ENCODE results near the gene SLC8A2.
"Not testable (repeated sequence)": the region's sequence is repeated elsewhere in the genome, so short reads cannot be mapped to it uniquely, and the experiment has no call there.

SLC8A2 gene

GRCh38 chr19:47421844-47422395 lies 49.8 kb downstream of the SLC8A2 start:
- peak overlapping the region in 1 of 2 donors; percentile 18 for H3K4me3 Mint-ChIP-seq
- no peaks in the 10 kb centered on the region for H3K9me3 Mint-ChIP-seq
- H3K27ac Mint-ChIP-seq = no peak overlapping the region
- ATAC-seq (replicated peaks) = no peak
- peaks cover 68 to 77% of the 10 kb centered on the region in 2 donors for H3K27me3 Mint-ChIP-seq
- peaks cover 7% of the 10 kb centered on the region for H3K36me3 Mint-ChIP-seq (ENCODE audit: insufficient read depth)
- no peak for DNase-seq
- peaks cover 35 to 42% of the 10 kb centered on the region in 2 donors for H3K4me1 Mint-ChIP-seq (ENCODE audit: low read depth in 2 of 2)

DNA sequence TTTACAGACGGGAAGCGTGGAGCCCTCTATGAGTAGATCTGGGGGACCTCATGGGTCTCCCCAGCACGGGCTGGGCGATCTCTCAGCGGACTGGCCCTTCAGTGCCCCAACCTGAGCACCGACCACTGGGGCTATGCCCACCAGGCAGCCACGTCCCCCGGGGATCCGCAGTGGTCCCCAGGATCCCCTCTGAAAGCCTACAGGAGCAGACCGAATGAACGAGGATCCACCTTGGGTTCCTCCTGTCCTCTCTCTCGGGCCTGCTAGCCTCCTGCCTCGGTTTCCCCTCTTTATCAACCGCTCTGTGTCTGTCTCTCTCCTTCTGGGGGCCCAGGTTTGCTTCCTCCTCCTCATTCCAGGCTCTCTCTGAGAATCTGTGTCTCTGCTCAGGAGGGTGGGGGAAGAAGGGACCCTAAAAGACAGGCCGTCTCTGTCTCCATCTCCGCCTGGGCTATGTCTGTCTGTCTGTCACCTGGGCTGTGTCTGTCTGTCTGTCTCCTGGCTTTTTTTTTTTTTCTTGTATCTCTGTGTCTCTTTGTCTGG lies 50.4 kb downstream of the SLC8A2 start:
- H3K36me3 Mint-ChIP-seq (ENCODE audit: insufficient read depth) = peaks cover 10% of the 10 kb centered on the region
- ATAC-seq (replicated peaks) (no peak), DNase-seq (no peak)
- peaks cover 74 to 83% of the 10 kb centered on the region in 2 donors for H3K27me3 Mint-ChIP-seq
- H3K4me3 Mint-ChIP-seq = peak overlapping the region in 1 of 2 donors; percentile 18
- H3K27ac Mint-ChIP-seq = peak overlapping the region in 1 of 2 donors; percentile 25
- H3K4me1 Mint-ChIP-seq (ENCODE audit: low read depth in 2 of 2) = peaks cover 38 to 42% of the 10 kb centered on the region in 2 donors
- no peaks in the 10 kb centered on the region for H3K9me3 Mint-ChIP-seq

- Mint-ChIP-seq H3K27ac (no peak overlapping the region), H3K36me3 (ENCODE audit: insufficient read depth) (peaks cover 10% of the 10 kb centered on the region), H3K27me3 (peaks cover 83 to 95% of the 10 kb centered on the region in 2 donors)
Measured at GRCh38 chr19:47419789-47420188, 51.9 kb downstream of the SLC8A2 start.

DNA sequence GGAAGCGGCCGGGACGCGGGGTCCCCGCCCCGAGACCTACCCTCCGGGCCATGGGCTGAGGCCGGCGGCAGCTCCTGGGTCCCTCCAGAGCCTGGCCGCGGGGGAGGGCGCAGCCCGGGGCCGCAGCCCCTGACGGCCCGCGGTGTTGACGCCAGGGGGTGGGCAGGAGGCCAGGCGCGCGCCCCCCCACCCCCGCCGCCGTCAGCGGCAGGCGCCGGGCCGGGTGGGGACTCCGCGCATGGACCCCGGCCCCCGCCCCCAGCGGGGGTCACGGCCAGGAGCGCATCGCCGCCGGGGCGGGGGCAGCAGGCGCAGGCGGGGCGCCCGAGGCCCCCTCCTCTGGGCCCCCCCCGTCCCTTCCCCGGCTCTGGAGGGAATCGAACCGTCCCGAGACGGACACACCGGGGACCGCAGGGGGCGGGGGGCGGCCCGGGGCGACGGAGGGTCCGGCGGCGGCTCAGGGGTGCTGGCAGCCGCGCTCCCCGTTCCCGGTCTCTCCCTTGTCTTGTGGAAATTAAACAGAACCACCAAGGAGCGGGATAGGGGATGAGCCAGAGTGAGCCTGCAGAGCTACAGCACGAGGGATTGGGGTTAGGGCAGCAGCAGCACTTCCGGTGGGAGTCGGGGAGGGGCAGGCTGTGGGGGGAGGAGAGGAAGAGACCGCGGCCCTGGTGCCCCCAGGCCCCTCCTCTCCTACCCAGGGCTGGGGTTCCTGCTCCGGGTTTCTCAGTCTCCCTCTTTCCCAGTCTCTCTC lies 52.5 kb downstream of the SLC8A2 start, which contains the start of gene MEIS3:
TSS of gene MEIS3 (minus strand) at position 498 of the 754 bp plus-strand sequence. CDS start at position 52, 446 bp downstream.
- ATAC-seq (replicated peaks) (no peak), DNase-seq (no peak)
- H3K9me3 Mint-ChIP-seq = no peaks in the 10 kb centered on the region
- peaks cover 10% of the 10 kb centered on the region for H3K36me3 Mint-ChIP-seq (ENCODE audit: insufficient read depth)
- H3K27ac Mint-ChIP-seq = peak within 1 kb of the TSS in 1 of 2 donors; percentile 25
- peaks cover 82 to 95% of the 10 kb centered on the region in 2 donors for H3K27me3 Mint-ChIP-seq
- peaks cover 38 to 42% of the 10 kb centered on the region in 2 donors for H3K4me1 Mint-ChIP-seq (ENCODE audit: low read depth in 2 of 2)
- H3K4me3 Mint-ChIP-seq = peak within 1 kb of the TSS; percentile 61 to 64

More at GRCh38 chr19:47419789-47420188, 51.9 kb downstream of the SLC8A2 start:
- no peak overlapping the region for H3K4me3 Mint-ChIP-seq
- DNase-seq = no peak
- no peaks in the 10 kb centered on the region for H3K9me3 Mint-ChIP-seq
- ATAC-seq (replicated peaks) = no peak
- peaks cover 38 to 42% of the 10 kb centered on the region in 2 donors for H3K4me1 Mint-ChIP-seq (ENCODE audit: low read depth in 2 of 2)

GRCh38 chr19:47418692-47419029 lies 53.0 kb downstream of the SLC8A2 start:
- Mint-ChIP-seq H3K27me3 (peaks cover 86 to 95% of the 10 kb centered on the region in 2 donors), H3K9me3 (no peaks in the 10 kb centered on the region), H3K4me3 (peak overlapping the region; percentile 61 to 64), H3K36me3 (ENCODE audit: insufficient read depth) (peaks cover 10% of the 10 kb centered on the region), H3K4me1 (ENCODE audit: low read depth in 2 of 2) (peaks cover 38 to 42% of the 10 kb centered on the region in 2 donors), H3K27ac (peak overlapping the region in 1 of 2 donors; percentile 16)
- ATAC-seq (replicated peaks) (peak; percentile 5), DNase-seq (no peak)

DNA sequence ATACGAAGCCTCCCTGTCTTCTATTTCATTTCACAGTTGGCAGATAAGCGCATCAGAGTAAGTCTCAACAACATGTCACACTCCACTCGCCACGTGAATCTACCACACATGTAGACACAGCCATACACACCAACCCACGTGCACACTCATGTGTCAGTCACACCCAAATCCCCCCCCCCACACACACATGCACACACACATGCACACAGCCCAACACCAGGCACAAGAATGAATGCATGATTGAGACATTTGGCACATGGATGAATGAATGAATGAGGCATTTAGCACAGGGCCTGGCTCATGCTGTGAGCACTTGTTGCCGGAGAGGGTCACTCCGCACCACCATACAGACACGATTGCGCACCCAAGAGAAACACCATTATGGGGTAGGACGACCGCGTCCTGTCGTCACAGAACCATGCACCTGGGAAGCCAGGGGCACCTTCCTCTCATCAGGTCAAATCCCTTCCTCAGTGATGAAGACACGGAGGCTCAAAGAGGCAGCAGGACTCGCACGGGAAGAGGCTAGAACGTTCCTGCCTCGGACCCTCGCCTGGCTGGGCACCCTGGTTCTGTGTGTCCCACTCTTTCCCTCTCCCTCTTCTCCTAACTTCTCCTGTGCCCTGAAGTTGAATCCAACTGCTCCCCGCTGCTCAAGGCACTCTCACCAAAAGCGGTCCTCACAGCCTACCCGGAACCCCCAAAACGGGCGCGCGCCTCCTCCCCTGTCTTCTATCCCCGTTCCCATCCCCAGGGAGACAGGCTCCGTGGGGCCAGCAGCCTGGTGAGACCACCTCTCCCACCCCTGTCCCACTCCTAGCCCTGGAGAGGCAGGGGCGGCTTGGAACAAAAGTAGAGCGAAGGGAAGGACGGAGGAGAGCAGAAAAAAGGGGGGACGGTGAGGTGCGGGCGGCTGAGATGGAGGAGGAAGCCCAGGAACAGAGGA lies 53.7 kb downstream of the SLC8A2 start:
- Mint-ChIP-seq H3K4me1 (ENCODE audit: low read depth in 2 of 2) (peaks cover 38 to 41% of the 10 kb centered on the region in 2 donors), H3K4me3 (peak overlapping the region; percentile 61 to 64), H3K36me3 (ENCODE audit: insufficient read depth) (peaks cover 10% of the 10 kb centered on the region), H3K27me3 (peaks cover 86 to 95% of the 10 kb centered on the region in 2 donors), H3K9me3 (no peaks in the 10 kb centered on the region), H3K27ac (peak overlapping the region in 1 of 2 donors; percentile 16)
- ATAC-seq (replicated peaks) = peak; percentile 34
- no peak for DNase-seq

DNA sequence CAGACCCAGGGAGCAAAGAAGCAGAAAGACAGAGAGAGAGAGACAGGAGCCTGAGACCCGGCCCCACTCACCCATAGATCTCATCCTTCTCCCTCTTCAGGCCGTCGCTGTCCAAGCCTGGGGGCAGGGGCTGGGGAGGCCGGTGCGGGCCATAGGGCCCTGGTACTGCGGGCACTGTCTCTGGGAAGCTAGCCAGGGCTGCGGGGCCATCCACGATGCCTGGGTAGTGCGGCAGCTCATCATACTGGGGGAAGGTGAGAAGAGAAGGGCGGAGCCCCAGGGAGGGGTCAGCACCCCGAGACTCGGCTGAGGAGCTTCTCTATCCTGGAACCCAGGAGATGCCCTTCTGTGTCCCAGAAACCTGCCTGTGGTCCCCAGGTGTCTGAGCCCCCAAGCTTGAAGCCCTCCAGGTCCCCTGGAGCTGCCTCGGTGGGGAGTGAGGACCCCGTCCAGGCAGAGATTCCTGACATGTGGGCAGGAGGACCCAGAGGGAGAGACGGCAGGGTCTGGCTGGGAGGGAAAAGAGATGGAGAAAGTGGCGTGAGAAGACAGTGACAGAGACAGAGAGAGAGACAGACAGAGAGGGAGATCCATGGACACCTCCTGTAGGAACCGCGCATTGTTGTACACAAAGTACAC lies 54.5 kb downstream of the SLC8A2 start:
- ATAC-seq (replicated peaks) (no peak), DNase-seq (no peak)
- Mint-ChIP-seq H3K4me1 (ENCODE audit: low read depth in 2 of 2) (peaks cover 33% of the 10 kb centered on the region in 2 donors), H3K36me3 (ENCODE audit: insufficient read depth) (peaks cover 10% of the 10 kb centered on the region), H3K27me3 (peaks cover 81 to 94% of the 10 kb centered on the region in 2 donors), H3K4me3 (peak overlapping the region; percentile 61 to 64), H3K27ac (no peak overlapping the region), H3K9me3 (no peaks in the 10 kb centered on the region)

GRCh38 chr19:47416643-47416985 lies 55.1 kb downstream of the SLC8A2 start:
- no peak for ATAC-seq (replicated peaks)
- Mint-ChIP-seq H3K9me3 (no peaks in the 10 kb centered on the region), H3K27me3 (peaks cover 81 to 94% of the 10 kb centered on the region in 2 donors), H3K4me1 (ENCODE audit: low read depth in 2 of 2) (peaks cover 30 to 32% of the 10 kb centered on the region in 2 donors), H3K36me3 (ENCODE audit: insufficient read depth) (peaks cover 10% of the 10 kb centered on the region), H3K4me3 (no peak overlapping the region), H3K27ac (no peak overlapping the region)
- DNase-seq = no peak

DNA sequence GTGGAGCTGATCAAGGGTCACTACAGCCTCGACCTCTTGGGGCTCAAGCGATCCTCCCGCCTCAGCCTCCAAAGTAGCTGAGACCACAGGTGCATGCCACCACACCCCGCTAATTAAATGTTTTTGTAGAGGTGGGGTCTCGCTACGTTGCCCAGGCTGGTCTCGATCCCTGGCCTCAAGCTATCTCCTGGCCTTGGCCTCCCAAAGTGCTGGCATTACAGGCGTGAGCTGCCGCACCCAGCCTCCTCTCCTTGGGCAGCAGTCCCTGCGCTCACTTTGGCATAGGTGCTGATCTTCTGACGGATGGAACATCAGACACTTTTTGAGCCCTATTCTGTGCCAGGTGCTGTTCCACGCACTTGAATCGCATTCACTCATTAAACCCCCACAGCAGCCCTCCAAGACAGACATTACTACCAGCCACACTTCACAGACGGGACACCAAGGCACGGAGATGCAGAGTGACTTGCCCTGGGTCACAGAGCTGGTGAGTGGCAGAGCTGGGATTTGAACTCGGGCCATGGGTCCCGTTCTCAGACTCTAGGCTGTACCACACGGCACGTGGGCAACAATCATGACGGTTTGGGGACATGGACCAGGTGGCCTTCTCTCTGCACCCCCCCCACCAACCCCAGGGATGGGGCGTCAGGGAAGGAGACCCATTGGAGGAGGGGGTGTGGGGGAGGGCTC lies 55.6 kb downstream of the SLC8A2 start:
- Mint-ChIP-seq H3K27me3 (peaks cover 77 to 90% of the 10 kb centered on the region in 2 donors), H3K4me3 (no peak overlapping the region), H3K4me1 (ENCODE audit: low read depth in 2 of 2) (peaks cover 25 to 27% of the 10 kb centered on the region in 2 donors), H3K27ac (no peak overlapping the region), H3K36me3 (ENCODE audit: insufficient read depth) (peaks cover 10% of the 10 kb centered on the region), H3K9me3 (no peaks in the 10 kb centered on the region)
- no peak for DNase-seq
- no peak for ATAC-seq (replicated peaks)

DNA sequence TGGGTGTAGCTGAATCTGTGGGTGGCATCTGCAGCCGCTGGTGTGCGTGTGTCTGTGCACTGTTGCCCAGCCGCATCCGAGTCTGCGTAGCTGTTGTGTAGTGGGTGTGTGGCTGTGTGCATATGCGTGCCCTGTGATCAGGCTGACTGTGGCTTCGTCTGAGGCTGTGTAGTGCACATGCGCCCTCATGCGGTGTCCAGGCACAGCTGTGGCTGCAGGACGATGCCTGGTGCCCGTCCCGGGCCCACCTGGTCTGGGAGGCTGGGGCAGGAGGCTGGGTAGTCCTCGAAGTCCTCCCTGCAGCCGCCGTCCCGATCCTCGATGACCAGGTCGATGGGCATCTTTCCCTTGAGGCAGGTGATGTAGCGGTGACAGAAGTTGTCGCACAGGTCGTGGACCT lies 57.2 kb downstream of the SLC8A2 start:
- ATAC-seq (replicated peaks) (no peak), DNase-seq (no peak)
- Mint-ChIP-seq H3K27me3 (peaks cover 67 to 76% of the 10 kb centered on the region in 2 donors), H3K4me3 (no peak overlapping the region), H3K9me3 (no peaks in the 10 kb centered on the region), H3K27ac (no peak overlapping the region), H3K4me1 (ENCODE audit: low read depth in 2 of 2) (peaks cover 12 to 21% of the 10 kb centered on the region in 2 donors), H3K36me3 (ENCODE audit: insufficient read depth) (peaks cover 4% of the 10 kb centered on the region)

DNA sequence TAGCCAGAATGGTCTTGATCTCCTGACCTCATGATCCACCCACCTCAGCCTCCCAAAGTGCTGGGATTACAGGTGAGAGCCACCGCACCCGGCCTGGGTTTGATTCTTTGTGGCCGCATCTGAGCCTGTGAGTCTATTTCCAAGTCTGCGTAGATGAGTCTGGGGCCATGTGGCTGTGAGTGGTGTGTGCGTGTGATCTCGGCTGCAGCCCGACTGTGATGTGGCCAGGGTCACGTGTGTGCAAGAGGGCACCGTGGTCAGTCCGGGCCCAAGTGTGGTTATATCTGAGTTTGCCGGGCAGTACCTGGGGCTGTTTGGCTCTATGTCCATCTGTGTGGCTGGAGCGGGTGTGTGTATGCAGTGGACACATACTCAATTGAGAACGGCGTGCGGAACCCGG lies 57.8 kb downstream of the SLC8A2 start:
- Mint-ChIP-seq H3K36me3 (ENCODE audit: insufficient read depth) (peaks cover 4% of the 10 kb centered on the region), H3K4me3 (no peak overlapping the region), H3K27me3 (peaks cover 72 to 80% of the 10 kb centered on the region in 2 donors), H3K9me3 (no peaks in the 10 kb centered on the region), H3K4me1 (ENCODE audit: low read depth in 2 of 2) (peaks cover 12 to 22% of the 10 kb centered on the region in 2 donors), H3K27ac (no peak overlapping the region)
- no peak for DNase-seq
- no peak for ATAC-seq (replicated peaks)

GRCh38 chr19:47411696-47412095 lies 60.0 kb downstream of the SLC8A2 start:
- not testable (repeated sequence) for H3K4me1 Mint-ChIP-seq (ENCODE audit: low read depth in 2 of 2); H3K9me3 Mint-ChIP-seq; ATAC-seq (replicated peaks); DNase-seq; H3K36me3 Mint-ChIP-seq (ENCODE audit: insufficient read depth); H3K27ac Mint-ChIP-seq; H3K4me3 Mint-ChIP-seq
- H3K27me3 Mint-ChIP-seq = peaks cover 66 to 80% of the 10 kb centered on the region in 2 donors

Measured in effector memory CD8-positive, alpha-beta T cell (primary cell).